Karpas-422 (cell line): ENCODE measurements around the gene SLC6A9. TPM values are rescaled to one million over a fixed set of nuclear protein-coding genes. Genes with fewer than 3 reads are reported as not detected.

ENCODE experiments used
- DNase-seq: peaks from one replicate; pipeline ENCODE4 v3.0.0-alpha.2; 2015
- H2AFZ ChIP-seq: fragments of 200-600 bp; sonication (generic); 2 replicates; pipeline ENCODE4 v1.6.1; 2014; ENCODE audit warnings: antibody characterized with exemption, low read length, mixed read lengths
- H3K27ac ChIP-seq: fragments of 200-600 bp; sonication (generic); 2 replicates; pipeline ENCODE4 v1.5.1; 2014; ENCODE audit warnings: mild to moderate bottlenecking, low read length, moderate library complexity
- H3K27me3 ChIP-seq: fragments of 200-600 bp; sonication (generic); 2 replicates; pipeline ENCODE4 v1.6.1; 2014; ENCODE audit warnings: low read length, mixed read lengths
- H3K36me3 ChIP-seq: fragments of 200-600 bp; sonication (generic); 2 replicates; pipeline ENCODE4 v1.6.1; 2014; ENCODE audit warnings: low read length, mixed read lengths; ENCODE audit not compliant: insufficient read depth
- H3K4me1 ChIP-seq: fragments of 200-600 bp; sonication (generic); 2 replicates; pipeline ENCODE4 v1.6.1; 2014; ENCODE audit warnings: mild to moderate bottlenecking, low read length, mixed read lengths
- H3K4me2 ChIP-seq: fragments of 200-600 bp; sonication (generic); 2 replicates; pipeline ENCODE4 v1.6.1; 2014; ENCODE audit warnings: low read length, low read depth, mild to moderate bottlenecking; ENCODE audit not compliant: poor library complexity, severe bottlenecking
- H3K4me3 ChIP-seq: fragments of 200-600 bp; sonication (generic); 2 replicates; pipeline ENCODE4 v1.5.1; 2014; ENCODE audit warnings: mild to moderate bottlenecking, antibody characterized with exemption, low read length, mixed read lengths
- H3K79me2 ChIP-seq: fragments of 200-600 bp; sonication (generic); 2 replicates; pipeline ENCODE4 v1.6.1; 2014; ENCODE audit warnings: mild to moderate bottlenecking, low read length, mixed read lengths
- H3K9ac ChIP-seq: fragments of 200-600 bp; sonication (generic); 2 replicates; pipeline ENCODE4 v1.6.0; 2014; ENCODE audit warnings: low read length
- H3K9me2 ChIP-seq: fragments of 200-600 bp; sonication (generic), shearing (Covaris generic); replicated peaks from 2 replicates; pipeline ENCODE4 v1.6.0; 2014; ENCODE audit warnings: mild to moderate bottlenecking, low read length, moderate library complexity; ENCODE audit not compliant: insufficient read depth
- H3K9me3 ChIP-seq: fragments of 300-700, 200-600 bp; sonication (generic); 2 replicates; pipeline ENCODE4 v1.6.1; 2014; ENCODE audit warnings: low read length, mixed read lengths
- H4K20me1 ChIP-seq: fragments of 200-600 bp; sonication (generic); 2 replicates; pipeline ENCODE4 v1.6.1; 2014; ENCODE audit warnings: mild to moderate bottlenecking, antibody characterized with exemption, low read length, low read depth; ENCODE audit not compliant: insufficient read depth
- total RNA-seq: library from RNA; depleted of rRNA; stranded (reverse); fragments of >200 nt; shearing (Covaris generic); gene quantifications from 2 replicates; pipeline ENCODE4 v1.2.3, GENCODE V29; 2014; ENCODE audit warnings: low replicate concordance

The SLC6A9 gene
- total RNA-seq, 1 experiment from 2014 or later: 7.9 TPM

DNA sequence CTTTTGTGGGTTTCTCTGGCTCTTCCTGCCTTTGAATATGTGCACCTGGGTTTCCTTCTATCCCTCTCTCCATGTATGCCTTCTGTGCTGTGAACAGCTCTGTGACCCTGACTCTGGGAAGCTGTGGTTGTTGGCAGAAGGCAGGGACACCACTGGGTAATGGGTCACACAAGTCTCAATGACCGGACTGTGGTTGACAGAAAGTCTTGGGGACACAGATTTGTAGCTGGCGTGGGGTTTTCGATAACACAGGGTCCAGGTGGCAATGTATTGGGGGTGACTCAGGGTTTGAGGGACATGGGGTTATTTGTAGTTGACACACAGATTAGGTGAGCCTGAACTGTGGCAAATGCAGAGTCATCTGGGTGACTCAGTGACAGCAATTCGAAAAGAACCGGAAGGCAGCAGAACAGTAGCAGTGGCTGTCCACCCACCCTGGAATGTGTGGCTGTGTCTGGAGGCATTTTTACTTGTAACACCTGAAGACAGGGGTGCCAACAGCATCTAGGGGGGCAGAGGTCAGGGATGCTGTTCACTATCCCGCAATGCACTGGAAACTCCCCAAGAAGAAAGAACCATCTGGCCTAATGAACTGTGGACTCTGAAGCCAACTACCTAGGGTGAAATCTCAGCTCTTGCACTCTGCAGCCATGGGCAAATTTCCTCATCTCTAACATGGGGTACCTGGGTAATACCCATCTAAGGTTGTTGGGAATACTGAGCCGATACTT, 13.0 kb upstream of the SLC6A9 start:
- no peak overlapping the region for H3K27ac ChIP-seq
- H3K9me2 ChIP-seq: no peaks in the 10 kb centered on the region
- no peak overlapping the region for H3K4me2 ChIP-seq
- no peaks in the 10 kb centered on the region for H3K27me3 ChIP-seq
- no peaks in the 10 kb centered on the region for H3K9me3 ChIP-seq
- H3K79me2 ChIP-seq: no peaks in the 10 kb centered on the region
- H3K36me3 ChIP-seq: no peaks in the 10 kb centered on the region
- no peak overlapping the region for H2AFZ ChIP-seq
- DNase-seq: no peak
- H3K9ac ChIP-seq: no peak overlapping the region
- peaks cover 9% of the 10 kb centered on the region for H3K4me1 ChIP-seq
- H4K20me1 ChIP-seq: no peaks in the 10 kb centered on the region
- H3K4me3 ChIP-seq: no peak overlapping the region

DNA sequence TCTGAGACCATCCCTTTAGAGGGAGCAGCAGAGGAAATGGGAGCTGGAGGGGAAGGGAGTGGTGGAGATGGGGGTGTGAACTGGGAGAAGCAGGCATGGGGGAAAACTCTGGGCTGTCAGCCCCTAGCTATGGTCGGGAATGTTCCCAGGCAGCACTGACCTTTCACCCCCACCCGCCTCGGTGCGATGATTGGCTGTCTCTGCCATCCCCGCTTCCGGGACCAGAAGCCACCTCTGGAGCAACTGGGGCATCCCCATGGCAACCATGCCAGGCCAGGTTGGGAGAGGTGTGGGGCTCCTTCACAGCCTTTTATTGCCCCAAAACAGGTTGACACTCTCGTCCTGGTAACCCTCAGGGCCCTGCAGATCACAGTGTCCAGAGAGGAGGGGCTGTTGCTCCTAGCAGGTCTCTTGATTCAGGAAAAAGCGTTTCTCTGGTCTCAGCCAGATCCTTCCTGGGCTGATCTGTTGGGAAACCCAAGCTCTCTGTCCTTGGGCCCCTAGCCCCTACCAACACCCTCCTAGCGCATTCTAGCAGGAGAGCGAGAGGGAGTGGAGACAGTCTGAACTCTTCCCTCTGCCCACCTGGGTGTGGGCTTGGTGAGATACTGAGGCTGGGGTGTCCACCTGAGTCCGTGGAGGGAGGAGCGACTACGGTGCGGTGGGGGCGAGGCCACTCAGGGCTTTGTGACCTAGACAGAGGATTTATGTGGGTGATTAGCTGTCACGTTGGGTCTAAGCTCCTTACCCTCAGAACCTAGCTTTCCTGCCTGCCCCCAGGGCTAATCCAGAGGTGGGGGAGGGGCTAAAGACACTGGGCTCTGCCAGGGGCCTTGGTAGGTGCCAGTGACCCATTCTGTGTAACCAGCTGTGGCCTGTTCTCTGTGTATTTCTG, 12.2 kb upstream of the SLC6A9 start:
- no peaks in the 10 kb centered on the region for H3K79me2 ChIP-seq
- DNase-seq: no peak
- H2AFZ ChIP-seq: no peak overlapping the region
- H3K9me2 ChIP-seq: no peaks in the 10 kb centered on the region
- H3K4me2 ChIP-seq: no peak overlapping the region
- no peak overlapping the region for H3K4me3 ChIP-seq
- H3K27ac ChIP-seq: no peak overlapping the region
- no peak overlapping the region for H3K9ac ChIP-seq
- no peaks in the 10 kb centered on the region for H3K36me3 ChIP-seq
- H3K4me1 ChIP-seq: peaks cover 9% of the 10 kb centered on the region
- H3K27me3 ChIP-seq: no peaks in the 10 kb centered on the region
- no peaks in the 10 kb centered on the region for H3K9me3 ChIP-seq
- no peaks in the 10 kb centered on the region for H4K20me1 ChIP-seq

DNA sequence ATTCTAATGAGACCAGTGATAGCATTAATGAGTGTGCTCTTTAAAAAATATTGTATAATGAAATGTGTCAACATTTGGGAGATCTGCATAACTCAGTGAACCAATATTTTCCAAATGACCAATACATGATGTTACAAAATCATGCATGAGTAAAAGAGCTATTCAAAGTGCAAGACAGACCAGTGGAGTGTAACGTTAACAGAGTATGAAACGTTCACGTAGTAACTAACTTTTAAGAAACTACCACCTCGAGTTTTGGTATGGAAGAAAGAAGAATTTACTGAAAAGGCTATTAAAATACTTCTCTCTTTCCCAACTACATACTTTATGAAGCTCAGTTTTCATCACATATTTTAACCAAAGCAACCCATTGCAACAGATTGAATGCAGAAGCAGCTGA, 9.6 kb upstream of the SLC6A9 start:
- Histone ChIP-seq H3K9ac (0 out of 2 replicates have a peak overlapping the region, but pooled peaks have one; percentile 29), H3K79me2 (no peaks in the 10 kb centered on the region), H3K4me2 (peak overlapping the region; percentile 52), H3K27ac (no peak overlapping the region), H3K9me2 (no peaks in the 10 kb centered on the region), H3K9me3 (no peaks in the 10 kb centered on the region), H3K4me1 (peaks cover 18% of the 10 kb centered on the region), H3K36me3 (no peaks in the 10 kb centered on the region), H4K20me1 (no peaks in the 10 kb centered on the region), H3K4me3 (no peak overlapping the region), H3K27me3 (no peaks in the 10 kb centered on the region), H2AFZ (no peak overlapping the region)
- DNase-seq: no peak

DNA sequence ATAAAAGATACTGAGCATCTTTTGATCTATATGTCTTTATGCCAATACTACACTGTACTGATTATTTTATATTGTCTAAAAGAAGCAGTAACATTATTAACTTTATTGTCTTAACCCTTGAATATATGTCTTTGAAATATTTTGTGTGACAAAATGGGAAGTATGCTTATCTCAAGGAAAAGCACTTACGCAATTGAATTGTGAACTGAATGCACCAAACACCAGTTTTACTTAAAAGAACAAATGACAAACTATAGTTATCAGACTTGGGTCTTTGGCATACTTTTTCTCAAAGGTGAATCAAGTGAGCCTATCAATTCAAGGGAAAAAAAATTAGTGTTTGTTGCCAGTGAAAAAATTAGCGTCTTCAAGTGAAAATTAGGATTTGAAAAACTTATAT, 9.2 kb upstream of the SLC6A9 start:
- no peak overlapping the region for H3K9ac ChIP-seq
- no peaks in the 10 kb centered on the region for H3K36me3 ChIP-seq
- no peaks in the 10 kb centered on the region for H3K9me3 ChIP-seq
- no peaks in the 10 kb centered on the region for H3K9me2 ChIP-seq
- H2AFZ ChIP-seq: no peak overlapping the region
- H3K27me3 ChIP-seq: no peaks in the 10 kb centered on the region
- H3K4me1 ChIP-seq: peaks cover 18% of the 10 kb centered on the region
- no peaks in the 10 kb centered on the region for H3K79me2 ChIP-seq
- H3K4me2 ChIP-seq: peak overlapping the region; percentile 52
- H4K20me1 ChIP-seq: no peaks in the 10 kb centered on the region
- DNase-seq: no peak
- H3K27ac ChIP-seq: no peak overlapping the region
- no peak overlapping the region for H3K4me3 ChIP-seq

DNA sequence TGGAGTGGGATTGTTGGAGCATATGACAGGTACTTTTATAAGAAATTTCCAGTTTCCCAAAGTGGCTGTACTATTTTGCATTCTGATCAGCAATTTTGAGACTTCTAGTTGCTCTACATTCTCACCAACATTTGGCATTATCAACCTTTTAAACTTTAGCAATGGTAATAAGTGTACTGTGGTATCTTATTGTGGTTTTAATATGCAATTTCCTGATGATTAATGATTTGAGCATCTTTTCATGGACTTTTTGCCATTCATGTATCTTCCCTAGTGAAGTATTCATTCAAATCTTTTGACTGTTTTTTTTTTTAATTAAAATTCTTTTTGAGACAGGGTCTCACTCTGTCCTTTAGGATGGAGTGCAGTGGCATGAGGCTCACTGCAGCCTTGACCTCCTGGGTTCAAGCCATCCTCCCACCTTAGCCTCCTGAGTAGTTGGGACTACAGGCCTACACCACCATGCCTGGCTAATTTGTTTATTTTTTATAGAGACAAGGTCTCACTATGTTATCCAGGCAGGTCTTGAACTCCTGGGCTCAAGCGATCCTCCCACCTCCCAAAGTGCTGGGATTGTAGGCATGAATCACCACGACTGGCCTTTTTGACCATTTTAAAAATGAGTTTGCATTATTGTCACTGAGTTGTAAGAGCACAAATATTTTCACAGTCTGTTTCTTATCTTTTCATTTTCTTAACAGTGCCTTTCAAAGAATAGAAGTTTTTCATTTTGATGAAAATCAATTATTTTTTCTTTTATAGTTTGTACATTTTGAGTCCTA, 7.8 kb upstream of the SLC6A9 start:
- H4K20me1 ChIP-seq: no peaks in the 10 kb centered on the region
- H3K79me2 ChIP-seq: no peaks in the 10 kb centered on the region
- no peak overlapping the region for H3K27ac ChIP-seq
- no peak overlapping the region for H3K9ac ChIP-seq
- H3K36me3 ChIP-seq: no peaks in the 10 kb centered on the region
- H3K4me1 ChIP-seq: peaks cover 18% of the 10 kb centered on the region
- no peaks in the 10 kb centered on the region for H3K27me3 ChIP-seq
- H3K9me3 ChIP-seq: no peaks in the 10 kb centered on the region
- no peak for DNase-seq
- H3K4me2 ChIP-seq: no peak overlapping the region
- H3K9me2 ChIP-seq: no peaks in the 10 kb centered on the region
- H3K4me3 ChIP-seq: no peak overlapping the region
- H2AFZ ChIP-seq: no peak overlapping the region

DNA sequence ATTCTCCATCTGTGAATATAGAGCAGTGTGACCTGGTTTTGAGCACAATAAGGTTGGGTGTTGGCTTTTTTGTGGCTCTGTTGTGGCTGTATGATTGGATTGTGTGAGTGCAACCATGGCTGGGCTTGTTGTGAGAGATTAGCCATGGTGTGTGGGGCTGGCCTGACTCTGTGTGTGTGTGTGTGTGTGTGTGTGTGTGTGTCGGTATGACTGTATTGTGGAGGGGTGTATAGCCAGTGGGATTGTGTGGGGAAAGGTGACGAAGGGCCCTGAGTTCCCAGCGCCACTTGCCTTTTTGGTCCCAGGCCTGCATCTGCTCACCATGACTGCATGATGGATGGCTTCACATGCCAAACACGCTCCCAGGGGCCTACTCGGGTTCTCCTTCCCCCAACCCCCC, 5.9 kb upstream of the SLC6A9 start:
- Histone ChIP-seq H3K9me2 (no peaks in the 10 kb centered on the region), H2AFZ (no peak overlapping the region), H3K4me2 (no peak overlapping the region), H3K4me1 (peaks cover 22% of the 10 kb centered on the region), H3K9me3 (no peaks in the 10 kb centered on the region), H4K20me1 (no peaks in the 10 kb centered on the region), H3K4me3 (no peak overlapping the region), H3K27me3 (no peaks in the 10 kb centered on the region), H3K9ac (no peak overlapping the region), H3K36me3 (no peaks in the 10 kb centered on the region), H3K79me2 (no peaks in the 10 kb centered on the region), H3K27ac (no peak overlapping the region)
- no peak for DNase-seq

DNA sequence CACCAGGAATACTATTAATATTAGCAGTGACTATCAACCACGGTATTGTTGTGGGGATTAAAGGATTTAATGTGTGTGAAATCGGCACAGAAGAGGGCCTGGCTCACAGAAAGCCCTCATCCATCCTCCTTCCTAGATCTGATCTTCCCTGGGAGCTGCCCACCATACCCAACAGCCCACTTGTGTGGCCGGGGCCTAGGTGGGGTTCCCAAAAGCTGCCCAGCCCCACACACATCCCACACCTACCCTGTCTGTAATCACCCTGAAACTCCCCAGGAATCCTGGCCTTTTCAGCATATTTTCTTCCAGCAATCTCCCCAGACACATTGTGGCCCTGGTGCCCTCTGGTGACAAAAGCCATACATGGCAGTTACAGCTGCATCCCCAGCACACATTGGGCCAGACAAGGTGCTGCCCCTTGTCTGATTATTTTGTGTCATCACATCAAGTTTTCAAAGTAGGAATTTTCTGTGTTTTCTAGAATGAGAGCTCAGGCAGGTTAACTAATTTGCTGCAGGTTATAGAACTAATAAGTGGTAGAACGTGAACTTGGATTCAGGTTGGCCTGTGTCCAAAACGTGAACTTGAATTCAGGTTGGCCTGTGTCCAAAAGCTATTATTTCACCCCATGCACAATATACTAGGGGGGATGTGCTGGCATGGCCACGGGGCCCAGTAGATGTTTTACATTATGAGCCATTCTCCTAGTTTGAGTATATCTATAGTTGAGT, 5.3 kb upstream of the SLC6A9 start:
- no peaks in the 10 kb centered on the region for H3K27me3 ChIP-seq
- no peaks in the 10 kb centered on the region for H3K79me2 ChIP-seq
- no peak overlapping the region for H3K4me3 ChIP-seq
- no peaks in the 10 kb centered on the region for H4K20me1 ChIP-seq
- H3K9ac ChIP-seq: no peak overlapping the region
- H3K9me3 ChIP-seq: no peaks in the 10 kb centered on the region
- H3K9me2 ChIP-seq: no peaks in the 10 kb centered on the region
- no peak overlapping the region for H3K4me2 ChIP-seq
- H3K36me3 ChIP-seq: no peaks in the 10 kb centered on the region
- H3K27ac ChIP-seq: no peak overlapping the region
- H3K4me1 ChIP-seq: peaks cover 28% of the 10 kb centered on the region
- DNase-seq: peak; percentile 89
- no peak overlapping the region for H2AFZ ChIP-seq
